Activated T-cell treated with anti-CD3 and anti-CD28 coated beads, Interleukin-2, amount 50 U/mL, for 24 hours (primary cell): ENCODE measurements around the gene COASY.
"Not testable (repeated sequence)": the region's sequence is repeated elsewhere in the genome, so short reads cannot be mapped to it uniquely, and the experiment has no call there.

Source experiments
- DNase-seq: peaks from one replicate; pipeline ENCODE4 v3.0.0-alpha.2; 2020
- H3K27ac Mint-ChIP-seq: 2 replicates; pipeline ENCODE4 v1.8.0; 2020; ENCODE audit warnings: mild to moderate bottlenecking, mixed read lengths
- H3K27me3 Mint-ChIP-seq: 2 replicates; pipeline ENCODE4 v1.8.0; 2020; ENCODE audit warnings: mixed read lengths
- H3K36me3 Mint-ChIP-seq: 2 replicates; pipeline ENCODE4 v1.8.0; 2020; ENCODE audit warnings: low read depth, mixed read lengths
- H3K4me1 Mint-ChIP-seq: 2 replicates; pipeline ENCODE4 v1.8.0; 2020; ENCODE audit warnings: low read depth, mixed read lengths
- H3K4me3 Mint-ChIP-seq: 2 replicates; pipeline ENCODE4 v1.8.0; 2020; ENCODE audit warnings: mild to moderate bottlenecking, moderate library complexity, mixed read lengths
- H3K9me3 Mint-ChIP-seq: 2 replicates; pipeline ENCODE4 v1.8.0; 2020; ENCODE audit warnings: mixed read lengths

The COASY gene

GRCh38 chr17:42554250-42555121 lies 7.5 kb upstream of the COASY start:
- DNase-seq = peak; percentile 85
- Mint-ChIP-seq H3K4me1 (peaks cover 24% of the 10 kb centered on the region), H3K36me3 (peaks cover 16% of the 10 kb centered on the region), H3K9me3 (no peaks in the 10 kb centered on the region), H3K4me3 (peak overlapping the region; percentile 89), H3K27ac (peak overlapping the region; percentile 93), H3K27me3 (no peaks in the 10 kb centered on the region)

GRCh38 chr17:42555122-42555622 lies 6.8 kb upstream of the COASY start:
- peaks cover 24% of the 10 kb centered on the region for H3K4me1 Mint-ChIP-seq
- H3K27ac Mint-ChIP-seq = peak overlapping the region; percentile 93
- H3K9me3 Mint-ChIP-seq = no peaks in the 10 kb centered on the region
- H3K4me3 Mint-ChIP-seq = peak overlapping the region; percentile 89
- peaks cover 16% of the 10 kb centered on the region for H3K36me3 Mint-ChIP-seq
- H3K27me3 Mint-ChIP-seq = no peaks in the 10 kb centered on the region
- no peak for DNase-seq

- H3K27ac Mint-ChIP-seq, H3K4me3 Mint-ChIP-seq, DNase-seq, H3K27me3 Mint-ChIP-seq, H3K9me3 Mint-ChIP-seq: not testable (repeated sequence)
- H3K4me1 Mint-ChIP-seq = peaks cover 23% of the 10 kb centered on the region
- peaks cover 16% of the 10 kb centered on the region for H3K36me3 Mint-ChIP-seq
Measured at GRCh38 chr17:42555961-42556617, 5.9 kb upstream of the COASY start.

GRCh38 chr17:42559075-42559474 lies 2.9 kb upstream of the COASY start:
- Mint-ChIP-seq H3K36me3 (peaks cover 27% of the 10 kb centered on the region), H3K4me1 (peaks cover 35% of the 10 kb centered on the region), H3K27ac (no peak overlapping the region), H3K4me3 (no peak overlapping the region), H3K9me3 (no peaks in the 10 kb centered on the region), H3K27me3 (no peaks in the 10 kb centered on the region)
- no peak for DNase-seq

- peak overlapping the region; percentile 71 for H3K4me3 Mint-ChIP-seq
- peaks cover 34% of the 10 kb centered on the region for H3K36me3 Mint-ChIP-seq
- DNase-seq = no peak
- H3K4me1 Mint-ChIP-seq = peaks cover 38% of the 10 kb centered on the region
- no peaks in the 10 kb centered on the region for H3K9me3 Mint-ChIP-seq
- no peak overlapping the region for H3K27ac Mint-ChIP-seq
- no peaks in the 10 kb centered on the region for H3K27me3 Mint-ChIP-seq
Measured at GRCh38 chr17:42560246-42560645, 1.7 kb upstream of the COASY start.

GRCh38 chr17:42562388-42563142 lies 617 bp downstream of the COASY start:
- Mint-ChIP-seq H3K27ac (peak overlapping the region; percentile 99), H3K27me3 (no peaks in the 10 kb centered on the region), H3K4me3 (peak overlapping the region; percentile 96), H3K36me3 (peaks cover 55% of the 10 kb centered on the region), H3K4me1 (peaks cover 43% of the 10 kb centered on the region), H3K9me3 (no peaks in the 10 kb centered on the region)
- no peak for DNase-seq

- Mint-ChIP-seq H3K27me3 (no peaks in the 10 kb centered on the region), H3K36me3 (peaks cover 60% of the 10 kb centered on the region), H3K27ac (peak overlapping the region; percentile 99), H3K9me3 (no peaks in the 10 kb centered on the region), H3K4me1 (peaks cover 47% of the 10 kb centered on the region), H3K4me3 (peak overlapping the region; percentile 96)
- DNase-seq = no peak
Measured at GRCh38 chr17:42563143-42563509, 1.2 kb downstream of the COASY start.

GRCh38 chr17:42563543-42563942 lies 1.6 kb downstream of the COASY start:
- Mint-ChIP-seq H3K27me3 (no peaks in the 10 kb centered on the region), H3K4me3 (peak overlapping the region; percentile 96), H3K36me3 (peaks cover 63% of the 10 kb centered on the region), H3K27ac (peak overlapping the region; percentile 99), H3K9me3 (no peaks in the 10 kb centered on the region), H3K4me1 (peaks cover 49% of the 10 kb centered on the region)
- no peak for DNase-seq

GRCh38 chr17:42563950-42564349 lies 2.0 kb downstream of the COASY start:
- no peaks in the 10 kb centered on the region for H3K9me3 Mint-ChIP-seq
- peak overlapping the region; percentile 96 for H3K4me3 Mint-ChIP-seq
- no peak for DNase-seq
- H3K4me1 Mint-ChIP-seq = peaks cover 53% of the 10 kb centered on the region
- H3K36me3 Mint-ChIP-seq = peaks cover 67% of the 10 kb centered on the region
- H3K27me3 Mint-ChIP-seq = no peaks in the 10 kb centered on the region
- peak overlapping the region; percentile 99 for H3K27ac Mint-ChIP-seq

- peaks cover 62% of the 10 kb centered on the region for H3K4me1 Mint-ChIP-seq
- H3K27ac Mint-ChIP-seq = peak overlapping the region; percentile 99
- peak overlapping the region; percentile 96 for H3K4me3 Mint-ChIP-seq
- DNase-seq = no peak
- no peaks in the 10 kb centered on the region for H3K9me3 Mint-ChIP-seq
- no peaks in the 10 kb centered on the region for H3K27me3 Mint-ChIP-seq
- H3K36me3 Mint-ChIP-seq = peaks cover 78% of the 10 kb centered on the region
Measured at GRCh38 chr17:42564815-42565522, 3.0 kb downstream of the COASY start.

- peak overlapping the region; percentile 95 for H3K4me3 Mint-ChIP-seq
Measured at GRCh38 chr17:42565523-42566214, 3.7 kb downstream of the COASY start.

GRCh38 chr17:42566215-42566882 lies 4.4 kb downstream of the COASY start:
- H3K27ac Mint-ChIP-seq = peak overlapping the region; percentile 98
- no peaks in the 10 kb centered on the region for H3K27me3 Mint-ChIP-seq
- H3K4me1 Mint-ChIP-seq = peaks cover 67% of the 10 kb centered on the region
- no peaks in the 10 kb centered on the region for H3K9me3 Mint-ChIP-seq
- peak overlapping the region; percentile 95 for H3K4me3 Mint-ChIP-seq
- no peak for DNase-seq
- peaks cover 91% of the 10 kb centered on the region for H3K36me3 Mint-ChIP-seq

More at GRCh38 chr17:42565523-42566214, 3.7 kb downstream of the COASY start:
- no peak for DNase-seq
- H3K36me3 Mint-ChIP-seq = peaks cover 85% of the 10 kb centered on the region
- H3K9me3 Mint-ChIP-seq = no peaks in the 10 kb centered on the region
- H3K27me3 Mint-ChIP-seq = no peaks in the 10 kb centered on the region
- peak overlapping the region; percentile 98 for H3K27ac Mint-ChIP-seq
- peaks cover 65% of the 10 kb centered on the region for H3K4me1 Mint-ChIP-seq
